SH-SY5Y (cell line): ENCODE data around the gene CDK6.

Experiments
- GATA2 ChIP-seq: IDR thresholded peaks from 2 replicates; pipeline ENCODE4 v1.6.1; 2011; ENCODE audit warnings: mild to moderate bottlenecking, low read depth, low read length
- GATA3 ChIP-seq: IDR thresholded peaks from 2 replicates; pipeline ENCODE4 v1.6.1; 2011; ENCODE audit warnings: low read depth, mild to moderate bottlenecking, low read length, moderate library complexity

- TF ChIP-seq GATA3 = no peak
- TF ChIP-seq GATA2 = no peak
These were observed 10.0 kb downstream of the CDK6 start for GRCh38 chr7:92826258-92826938.
